H1 (cell line): ENCODE results near the gene TCIRG1. TPM values are rescaled to one million over a fixed set of nuclear protein-coding genes. Genes with fewer than 3 reads are reported as not detected.

Experiments
- EZH2 ChIP-seq: fragments of 200-600 bp; sonication (generic); IDR thresholded peaks from 2 replicates; pipeline ENCODE4 v1.7.1; 2012; ENCODE audit warnings: low read depth, mild to moderate bottlenecking, moderate library complexity, low read length, inconsistent platforms; ENCODE audit not compliant: severe bottlenecking
- HDAC2 ChIP-seq, 2 experiments: fragments of 300-600 bp in 1 of 2; sonication (generic) in 1 of 2; IDR thresholded peaks; 2 replicates each; pipeline ENCODE4 v1.6.1; 2011 to 2012; ENCODE audit warnings: low read depth in 2 of 2, low read length in 2 of 2, mild to moderate bottlenecking in 2 of 2, moderate library complexity in 2 of 2, borderline replicate concordance in 1 of 2, inconsistent platforms in 1 of 2
- POLR2AphosphoS5 ChIP-seq: IDR thresholded peaks from 2 replicates; pipeline ENCODE4 v1.6.1; 2011; ENCODE audit warnings: low read depth, low read length
- SP1 ChIP-seq: IDR thresholded peaks from 2 replicates; pipeline ENCODE4 v1.6.1; 2011; ENCODE audit warnings: low read depth, low read length
- SP4 ChIP-seq: IDR thresholded peaks from 2 replicates; pipeline ENCODE4 v1.6.1; 2012; ENCODE audit warnings: low read length, inconsistent platforms
- TBP ChIP-seq: IDR thresholded peaks from 2 replicates; pipeline ENCODE4 v1.6.1; 2011; ENCODE audit warnings: low read depth, low read length, improper control_type of control experiment
- ZNF274 ChIP-seq: IDR thresholded peaks from 2 replicates; pipeline ENCODE4 v1.7.0; 2012; ENCODE audit warnings: low read length, borderline replicate concordance; ENCODE audit errors: extremely low read depth
- polyA plus RNA-seq, 7 experiments: library from polyadenylated mRNA; depleted of rRNA in 3 of 7; stranded (reverse) in 5 of 7; unstranded in 2 of 7; fragments of >200 nt in 5 of 7; fragments of 200-250 nt in 2 of 7; gene quantifications; 1 replicate in 5 of 7; 2 replicates in 1 of 7; 4 replicates in 1 of 7; pipeline versions ENCODE4 v1.2.1 to v1.2.3, GENCODE V29; 2011 to 2013; ENCODE audit warnings: missing spikeins in 2 of 7, mixed read lengths in 2 of 7
- total RNA-seq: library from RNA; stranded (reverse); fragmentation: NEBNext Ultra II Directional; extraction: Animal tissue kit (Norgen Biotek cat#: 25700); gene quantifications from 2 replicates; pipeline ENCODE4 v1.2.1, GENCODE V29; 2021
- TF ChIP-seq, protein P1 (sequence below): IDR thresholded peaks from 2 replicates; pipeline ENCODE4 v1.6.1; 2012; ENCODE audit warnings: inconsistent platforms

The TCIRG1 gene
- total and polyA plus RNA-seq, 2 of the 8 experiments (the other 6 are each of a cell fraction or from before 2014, with no cell fraction given) = 25.3 to 39.6 TPM

DNA sequence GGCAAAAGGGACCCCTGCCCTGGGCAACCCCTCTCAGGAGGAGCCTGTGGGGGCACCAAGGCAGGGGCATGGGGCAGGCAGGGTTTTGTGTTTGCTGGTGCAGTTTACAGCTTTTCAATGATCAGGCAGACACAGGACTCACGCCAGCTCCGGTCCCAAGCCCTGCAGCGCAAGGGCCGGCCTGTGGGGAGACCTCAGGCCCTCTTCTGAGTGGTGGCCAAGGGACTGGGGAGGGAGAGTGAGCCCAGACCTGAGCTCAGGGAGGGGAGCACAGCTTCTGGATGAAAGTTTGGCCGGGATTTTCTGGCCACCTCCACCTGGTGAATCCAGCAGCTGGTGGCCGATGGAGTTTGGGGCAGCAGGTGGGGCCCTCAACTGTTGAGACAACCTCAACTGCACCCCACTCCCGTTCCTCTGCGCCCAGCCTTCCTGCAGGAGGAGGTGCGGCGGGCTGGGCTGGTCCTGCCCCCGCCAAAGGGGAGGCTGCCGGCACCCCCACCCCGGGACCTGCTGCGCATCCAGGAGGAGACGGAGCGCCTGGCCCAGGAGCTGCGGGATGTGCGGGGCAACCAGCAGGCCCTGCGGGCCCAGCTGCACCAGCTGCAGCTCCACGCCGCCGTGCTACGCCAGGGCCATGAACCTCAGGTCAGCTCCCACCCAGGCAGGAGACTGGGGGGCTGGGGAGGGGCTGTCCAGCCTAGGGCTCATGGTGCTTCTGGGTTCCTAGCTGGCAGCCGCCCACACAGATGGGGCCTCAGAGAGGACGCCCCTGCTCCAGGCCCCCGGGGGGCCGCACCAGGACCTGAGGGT, 3.6 kb downstream of the TCIRG1 start (continued):
- TF ChIP-seq, protein P1, sequence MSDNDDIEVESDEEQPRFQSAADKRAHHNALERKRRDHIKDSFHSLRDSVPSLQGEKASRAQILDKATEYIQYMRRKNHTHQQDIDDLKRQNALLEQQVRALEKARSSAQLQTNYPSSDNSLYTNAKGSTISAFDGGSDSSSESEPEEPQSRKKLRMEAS = no peak
- no peak for TF ChIP-seq SP1
- TF ChIP-seq HDAC2 (IDR thresholded peaks at IDR 0.05; ENCODE audit: borderline replicate concordance in 1 of 2, low read depth in 2 of 2, low read length in 2 of 2) = no peak
- TF ChIP-seq TBP = no peak
- TF ChIP-seq EZH2 = no peak
- no peak for TF ChIP-seq ZNF274
- TF ChIP-seq SP4 = no peak
- no peak for TF ChIP-seq POLR2AphosphoS5
